Spleen (tissue), 11 donors: Measurements from ENCODE around the gene HSPB8. TPM values are rescaled to one million over a fixed set of nuclear protein-coding genes. Genes with fewer than 3 reads are reported as not detected.

Experiments used
- DNase-seq: peaks from one replicate; pipeline ENCODE4 v3.0.0-alpha.2; 2020
- H3K27ac ChIP-seq, 8 donors: fragments of 200-600 bp; sonication (generic) in 7 of 8; 1 replicate in 4 of 8; 2 replicates in 4 of 8; pipeline versions ENCODE4 v1.5.0 to v1.8.0; 2016 to 2021; ENCODE audit warnings: inconsistent platforms in 4 of 8, mild to moderate bottlenecking in 4 of 8, moderate library complexity in 1 of 8
- H3K27me3 ChIP-seq, 7 donors: fragments of 200-600 bp; sonication (generic) in 6 of 7; replicated peaks in 1 of 7; 1 replicate in 4 of 7; 2 replicates in 3 of 7; pipeline versions ENCODE4 v1.5.0 to v1.8.0; 2016 to 2021; ENCODE audit warnings: inconsistent platforms in 3 of 7, mild to moderate bottlenecking in 1 of 7
- H3K36me3 ChIP-seq, 6 donors: fragments of 200-600 bp; sonication (generic) in 5 of 6; 1 replicate in 4 of 6; 2 replicates in 2 of 6; pipeline versions ENCODE4 v1.5.0 to v1.8.0; 2016 to 2021; ENCODE audit warnings: inconsistent platforms in 2 of 6
- H3K4me1 ChIP-seq, 6 donors: fragments of 200-600 bp; sonication (generic) in 5 of 6; 1 replicate in 3 of 6; 2 replicates in 3 of 6; pipeline versions ENCODE4 v1.5.0 to v1.8.0; 2016 to 2021; ENCODE audit warnings: inconsistent platforms in 3 of 6
- H3K4me3 ChIP-seq, 8 donors: fragments of 200-600 bp; sonication (generic) in 7 of 8; 1 replicate in 4 of 8; 2 replicates in 4 of 8; pipeline versions ENCODE4 v1.5.0 to v1.8.0; 2016 to 2021; ENCODE audit warnings: inconsistent platforms in 4 of 8, mild to moderate bottlenecking in 4 of 8, moderate library complexity in 2 of 8
- H3K9me3 ChIP-seq, 8 donors: fragments of 200-600 bp; sonication (generic) in 7 of 8; 1 replicate in 4 of 8; 2 replicates in 4 of 8; pipeline versions ENCODE4 v1.5.0 to v1.8.0; 2016 to 2021; ENCODE audit warnings: inconsistent platforms in 4 of 8
- POLR2A ChIP-seq, 3 donors: fragments of 450-650 bp; IDR thresholded peaks; one replicate each; pipeline ENCODE4 v1.5.1; 2017; ENCODE audit warnings: antibody characterized with exemption in 3 of 3, mild to moderate bottlenecking in 1 of 3
- POLR2AphosphoS5 ChIP-seq, 3 donors: sonication (generic); formaldehyde crosslinking; IDR thresholded peaks; one replicate each; pipeline ENCODE4 v1.5.1; 2017; ENCODE audit warnings: antibody characterized with exemption in 3 of 3
- WGBS, 5 donors: extraction: QIAGEN DNeasy Blood & Tissue Kit in 3 of 5; methylation state at CpG; one replicate each; pipeline versions ENCODE4 v1.1.5 to v1.1.7; 2013 to 2018; 5-methylcytosine and 5-hydroxymethylcytosine counted together
- intact Hi-C: fragments of 100-400 bp; cut with DNase I; formaldehyde crosslinking; loops from one replicate; pipeline ENCODE4 v1.15.0; 2023; ENCODE audit warnings: low total_unique reads
- polyA plus RNA-seq, 3 donors: library from polyadenylated mRNA; stranded (reverse); fragments of 200-250 nt; gene quantifications; one replicate each; pipeline ENCODE4 v1.2.1, GENCODE V29; 2013
- total RNA-seq, 7 donors: library from RNA; depleted of rRNA in 3 of 7; stranded (reverse); fragments of >200 nt in 3 of 7; fragmentation: NEBNext Ultra II Directional in 4 of 7; extraction: Animal tissue kit (Norgen Biotek cat#: 25700) in 4 of 7; gene quantifications; one replicate each; pipeline versions ENCODE4 v1.1.0 to v1.2.1, GENCODE V29; 2016 to 2021
- TF ChIP-seq, protein P1 (sequence below), 11 experiments: fragments of 200-600 bp in 7 of 11; fragments of 450-650 bp in 4 of 11; sonication (generic) in 4 of 11; IDR thresholded peaks in 8 of 11; conservative IDR thresholded peaks in 3 of 11; 1 replicate in 7 of 11; 2 replicates in 4 of 11; pipeline versions ENCODE4 v1.4.0 to v1.8.0; 2016 to 2021; ENCODE audit warnings: antibody characterized with exemption in 11 of 11, inconsistent platforms in 4 of 11, mild to moderate bottlenecking in 1 of 11
- donor health status: healthy with polysubstance abuse.
- donor health status: DM: no; HTN: no; CAD: no; lungs with moderate emphysema.
- donor health status: DM: no; HTN: no; CAD: no.
- donor health status: Bipolar disorder and iron deficiency.
- donor health status: healthy.
- donor health status: DM: no; HTN: no; CAD: no.
- donor health status: DM: yes; HTN: yes; CAD: no.

Gene HSPB8
- total and polyA plus RNA-seq, 10 donors = 14.1 to 109 (median 50.0) TPM

DNA sequence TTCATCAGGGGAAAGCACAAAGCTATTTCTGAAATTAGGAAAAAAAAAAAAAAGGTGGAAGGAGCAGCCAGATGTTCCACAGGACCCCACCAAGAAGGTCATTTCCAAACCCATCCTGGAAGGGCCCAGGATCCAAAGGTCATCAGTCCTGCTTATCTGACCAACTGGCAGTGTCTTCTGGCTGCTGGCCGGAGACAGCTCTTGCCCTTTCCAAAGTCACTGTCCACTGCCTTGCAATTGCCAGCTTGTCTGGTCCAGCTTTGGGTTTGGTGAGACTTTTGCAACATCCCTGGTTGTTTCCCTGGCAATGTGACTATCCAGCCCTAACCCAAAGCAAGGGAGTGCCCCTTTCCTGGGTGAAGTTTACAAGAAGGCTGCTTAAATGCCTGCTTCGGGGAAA, 18.9 kb upstream of the HSPB8 start:
- TF ChIP-seq POLR2A (IDR thresholded peaks at IDR 0.05) (no peak), POLR2AphosphoS5 (IDR thresholded peaks at IDR 0.05) (no peak)
- TF ChIP-seq, protein P1, sequence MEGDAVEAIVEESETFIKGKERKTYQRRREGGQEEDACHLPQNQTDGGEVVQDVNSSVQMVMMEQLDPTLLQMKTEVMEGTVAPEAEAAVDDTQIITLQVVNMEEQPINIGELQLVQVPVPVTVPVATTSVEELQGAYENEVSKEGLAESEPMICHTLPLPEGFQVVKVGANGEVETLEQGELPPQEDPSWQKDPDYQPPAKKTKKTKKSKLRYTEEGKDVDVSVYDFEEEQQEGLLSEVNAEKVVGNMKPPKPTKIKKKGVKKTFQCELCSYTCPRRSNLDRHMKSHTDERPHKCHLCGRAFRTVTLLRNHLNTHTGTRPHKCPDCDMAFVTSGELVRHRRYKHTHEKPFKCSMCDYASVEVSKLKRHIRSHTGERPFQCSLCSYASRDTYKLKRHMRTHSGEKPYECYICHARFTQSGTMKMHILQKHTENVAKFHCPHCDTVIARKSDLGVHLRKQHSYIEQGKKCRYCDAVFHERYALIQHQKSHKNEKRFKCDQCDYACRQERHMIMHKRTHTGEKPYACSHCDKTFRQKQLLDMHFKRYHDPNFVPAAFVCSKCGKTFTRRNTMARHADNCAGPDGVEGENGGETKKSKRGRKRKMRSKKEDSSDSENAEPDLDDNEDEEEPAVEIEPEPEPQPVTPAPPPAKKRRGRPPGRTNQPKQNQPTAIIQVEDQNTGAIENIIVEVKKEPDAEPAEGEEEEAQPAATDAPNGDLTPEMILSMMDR (IDR thresholded peaks at IDR 0.05 in 8 of 11, conservative IDR thresholded peaks at IDR 0.05 in 3 of 11) = no peak
- no peak overlapping the region for H3K27ac ChIP-seq
- H3K4me3 ChIP-seq = no peak overlapping the region
- no peaks in the 10 kb centered on the region for H3K36me3 ChIP-seq
- DNase-seq = no peak
- no peaks in the 10 kb centered on the region for H3K4me1 ChIP-seq
- intact Hi-C loops = no loop called here
- H3K9me3 ChIP-seq = no peaks in the 10 kb centered on the region
- 79 to 90% (median 86%) methylated on average over 2 of the region's 2 CpGs for WGBS, 5 donors
- H3K27me3 ChIP-seq = peaks cover 0 to 8% (median 0%) of the 10 kb centered on the region in 7 donors

DNA sequence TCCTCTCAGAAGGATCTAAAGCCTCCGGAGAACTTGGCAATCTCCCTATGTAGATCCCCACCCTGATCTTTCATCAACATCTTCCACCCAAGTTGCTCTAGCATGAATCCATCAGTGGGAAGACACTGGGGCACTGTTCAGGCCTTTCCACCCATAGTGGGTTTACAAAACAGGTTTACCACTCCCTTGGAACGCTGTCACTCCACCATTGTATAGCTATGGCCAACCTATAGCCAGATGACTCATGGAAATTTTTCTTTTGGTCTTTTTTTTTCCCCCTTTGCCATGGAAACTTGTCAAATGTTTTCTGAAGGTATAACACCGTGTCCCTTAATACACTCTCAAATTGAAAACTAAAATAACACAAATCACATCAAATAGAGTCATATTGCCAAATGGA, 10.8 kb upstream of the HSPB8 start:
- Histone ChIP-seq H3K4me3 (no peak overlapping the region), H3K36me3 (no peaks in the 10 kb centered on the region), H3K9me3 (no peaks in the 10 kb centered on the region), H3K27me3 (peaks cover 0 to 15% (median 0%) of the 10 kb centered on the region in 7 donors), H3K27ac (no peak overlapping the region), H3K4me1 (no peaks in the 10 kb centered on the region)
- intact Hi-C loops = no loop called here
- DNase-seq = no peak
- WGBS, 5 donors = 70 to 84% (median 81%) methylated on average over 3 of the region's 3 CpGs
- TF ChIP-seq, protein P1 (IDR thresholded peaks at IDR 0.05 in 8 of 11, conservative IDR thresholded peaks at IDR 0.05 in 3 of 11) = no peak
- TF ChIP-seq POLR2A (IDR thresholded peaks at IDR 0.05) = no peak
- no peak for TF ChIP-seq POLR2AphosphoS5 (IDR thresholded peaks at IDR 0.05)

DNA sequence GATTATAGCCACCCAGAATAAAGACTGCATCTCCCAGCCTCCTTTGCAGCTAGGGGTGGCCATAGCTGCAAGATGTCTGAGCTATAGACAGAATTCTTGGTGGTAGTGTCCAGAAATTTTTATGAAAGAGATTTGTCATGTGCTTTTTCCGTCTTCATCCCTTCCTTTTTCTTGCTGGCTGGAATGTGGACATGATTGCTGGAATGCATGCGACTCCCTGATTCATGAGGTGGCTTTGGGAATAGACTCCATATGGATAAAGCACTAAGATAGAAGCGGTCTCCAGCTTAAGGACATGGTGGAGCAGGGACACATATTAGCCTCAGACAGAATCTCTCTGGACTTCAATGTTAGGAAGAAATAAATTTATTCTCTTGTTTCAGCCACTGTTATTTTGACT, 10.0 kb upstream of the HSPB8 start:
- DNase-seq = no peak
- no peaks in the 10 kb centered on the region for H3K36me3 ChIP-seq
- no peaks in the 10 kb centered on the region for H3K4me1 ChIP-seq
- no peaks in the 10 kb centered on the region for H3K9me3 ChIP-seq
- H3K4me3 ChIP-seq = no peak overlapping the region
- 82 to 94% (median 86%) methylated on average over 3 of the region's 3 CpGs for WGBS, 5 donors
- H3K27me3 ChIP-seq = peaks cover 0 to 13% (median 0%) of the 10 kb centered on the region in 7 donors
- TF ChIP-seq POLR2A (IDR thresholded peaks at IDR 0.05) = no peak
- TF ChIP-seq, protein P1 (IDR thresholded peaks at IDR 0.05 in 8 of 11, conservative IDR thresholded peaks at IDR 0.05 in 3 of 11) = no peak
- TF ChIP-seq POLR2AphosphoS5 (IDR thresholded peaks at IDR 0.05) = no peak
- intact Hi-C loops = no loop called here
- H3K27ac ChIP-seq = no peak overlapping the region

DNA sequence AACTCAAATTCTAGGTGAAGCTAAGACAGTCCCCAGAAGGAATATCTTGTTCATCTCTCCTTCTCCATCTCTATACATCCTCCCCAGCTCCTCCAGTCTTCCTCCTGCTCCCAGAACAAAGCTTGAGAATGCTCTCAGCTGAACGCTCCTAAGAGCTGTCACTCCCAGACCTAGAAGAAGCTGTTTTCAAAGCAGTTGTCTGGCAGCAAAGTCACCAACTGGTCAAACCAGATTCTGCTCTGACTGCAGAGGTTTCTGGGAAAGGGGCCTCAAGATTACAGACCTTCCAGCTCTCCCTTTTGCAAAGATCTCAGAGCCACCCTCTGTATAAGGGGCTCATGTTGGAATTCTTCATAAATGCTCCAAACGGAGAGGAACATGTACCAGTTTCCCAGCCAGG, 9.6 kb upstream of the HSPB8 start:
- DNase-seq = no peak
- peaks cover 0 to 9% (median 0%) of the 10 kb centered on the region in 7 donors for H3K27me3 ChIP-seq
- no peak overlapping the region for H3K27ac ChIP-seq
- no peaks in the 10 kb centered on the region for H3K9me3 ChIP-seq
- 51 to 71% (median 66%) methylated on average over 2 of the region's 2 CpGs for WGBS, 5 donors
- H3K4me3 ChIP-seq = no peak overlapping the region
- no peaks in the 10 kb centered on the region for H3K36me3 ChIP-seq
- intact Hi-C loops = no loop called here
- TF ChIP-seq POLR2AphosphoS5 (IDR thresholded peaks at IDR 0.05) (no peak), POLR2A (IDR thresholded peaks at IDR 0.05) (no peak)
- no peaks in the 10 kb centered on the region for H3K4me1 ChIP-seq

DNA sequence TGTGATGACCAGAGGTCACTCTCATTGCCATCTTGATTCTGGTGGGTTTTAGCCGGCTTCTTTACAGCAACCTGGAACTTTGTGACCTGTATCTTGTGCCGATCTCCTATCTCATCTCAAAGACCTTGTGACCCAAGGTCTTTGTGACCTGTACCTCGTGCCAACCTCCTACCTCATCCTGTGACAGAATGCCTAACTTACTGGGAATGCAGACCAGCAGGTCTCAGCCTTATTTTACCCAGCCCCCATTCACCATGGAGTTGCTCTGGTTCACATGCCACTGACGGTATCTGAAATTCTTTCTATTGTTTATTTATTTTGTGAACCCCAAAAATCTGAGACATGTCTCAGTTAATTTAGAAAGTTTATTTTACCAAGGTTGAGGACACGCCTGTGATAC, 7.4 kb upstream of the HSPB8 start:
- 72 to 83% (median 80%) methylated on average over 5 of the region's 5 CpGs for WGBS, 5 donors
- Histone ChIP-seq H3K36me3 (no peaks in the 10 kb centered on the region), H3K9me3 (no peaks in the 10 kb centered on the region), H3K4me3 (no peak overlapping the region), H3K4me1 (no peaks in the 10 kb centered on the region), H3K27ac (no peak overlapping the region), H3K27me3 (peaks cover 0 to 8% (median 0%) of the 10 kb centered on the region in 7 donors)
- intact Hi-C loops = no loop called here
- TF ChIP-seq POLR2A (IDR thresholded peaks at IDR 0.05) (no peak), POLR2AphosphoS5 (IDR thresholded peaks at IDR 0.05) (no peak)
- TF ChIP-seq, protein P1 (IDR thresholded peaks at IDR 0.05 in 8 of 11, conservative IDR thresholded peaks at IDR 0.05 in 3 of 11) = no peak
- DNase-seq = no peak
